Thoracic aorta (tissue), 2 donors: Measurements from ENCODE around the gene WIZ. TPM values are rescaled to one million over a fixed set of nuclear protein-coding genes. Genes with fewer than 3 reads are reported as not detected.

Experiments used
- ATAC-seq: fragments of 150-250 bp; one replicate; pipeline ENCODE4 v1.8.0; 2017; ENCODE audit warnings: low read depth; ENCODE audit not compliant: insufficient number of reproducible peaks, low FRiP score
- DNase-seq: peaks from one replicate; pipeline ENCODE4 v3.0.0-alpha.2; 2020; ENCODE audit warnings: low spot score
- H3K27ac ChIP-seq, 2 donors: fragments of 200-600 bp; sonication (generic); 1 replicate in 1 of 2; 2 replicates in 1 of 2; pipeline ENCODE4 v1.5.1; 2016; ENCODE audit warnings: mild to moderate bottlenecking in 2 of 2, moderate library complexity in 2 of 2
- H3K27me3 ChIP-seq: fragments of 200-600 bp; sonication (generic); replicated peaks from 2 replicates; pipeline ENCODE4 v1.6.0; 2016; ENCODE audit warnings: mild to moderate bottlenecking; ENCODE audit not compliant: insufficient read depth
- H3K36me3 ChIP-seq: fragments of 200-600 bp; sonication (generic); one replicate; pipeline ENCODE4 v1.5.1; 2016
- H3K4me1 ChIP-seq, 2 donors: fragments of 200-600 bp; sonication (generic); 1 replicate in 1 of 2; 2 replicates in 1 of 2; pipeline versions ENCODE4 v1.5.1 to v1.6.0; 2016; ENCODE audit warnings: low read depth in 2 of 2, mild to moderate bottlenecking in 1 of 2; ENCODE audit not compliant: control insufficient read depth in 1 of 2
- H3K4me3 ChIP-seq: fragments of 200-600 bp; sonication (generic); 2 replicates; pipeline ENCODE4 v1.5.1; 2016; ENCODE audit warnings: mild to moderate bottlenecking
- H3K9me3 ChIP-seq: fragments of 200-600 bp; sonication (generic); 2 replicates; pipeline ENCODE4 v1.5.1; 2016
- CTCF ChIP-seq: fragments of 200-600 bp; sonication (generic); IDR thresholded peaks from one replicate; pipeline ENCODE4 v1.5.1; 2019; ENCODE audit warnings: antibody characterized with exemption
- total RNA-seq, 2 donors: library from RNA; depleted of rRNA; stranded (reverse); fragments of >200 nt; gene quantifications; one replicate each; pipeline versions ENCODE4 v1.1.0 to v1.2.3, GENCODE V29; 2016

The WIZ gene
- total RNA-seq, 2 donors from 2014 or later = 37.8 to 45.3 TPM

GRCh38 chr19:15448778-15449619, 757 bp downstream of the WIZ start:
- Histone ChIP-seq H3K27me3 (no peaks in the 10 kb centered on the region), H3K36me3 (no peaks in the 10 kb centered on the region), H3K4me3 (peak overlapping the region; percentile 84), H3K4me1 (peaks cover 33 to 56% of the 10 kb centered on the region in 2 donors), H3K9me3 (no peaks in the 10 kb centered on the region), H3K27ac (peak overlapping the region in 1 of 2 donors; percentile 55)
- ATAC-seq (no peak), DNase-seq (no peak)
- no peak for TF ChIP-seq CTCF

GRCh38 chr19:15448044-15448777, 1.5 kb downstream of the WIZ start:
- H3K27ac ChIP-seq = no peak overlapping the region
- DNase-seq (no peak), ATAC-seq (no peak)
- H3K9me3 ChIP-seq = no peaks in the 10 kb centered on the region
- no peak overlapping the region for H3K4me3 ChIP-seq
- no peaks in the 10 kb centered on the region for H3K36me3 ChIP-seq
- H3K27me3 ChIP-seq = no peaks in the 10 kb centered on the region
- H3K4me1 ChIP-seq = peaks cover 40 to 58% of the 10 kb centered on the region in 2 donors
- TF ChIP-seq CTCF = no peak

GRCh38 chr19:15447057-15447456, 2.7 kb downstream of the WIZ start:
- Histone ChIP-seq H3K27ac (no peak overlapping the region), H3K4me1 (peaks cover 41 to 60% of the 10 kb centered on the region in 2 donors), H3K4me3 (no peak overlapping the region), H3K9me3 (no peaks in the 10 kb centered on the region), H3K27me3 (no peaks in the 10 kb centered on the region), H3K36me3 (no peaks in the 10 kb centered on the region)
- ATAC-seq (no peak), DNase-seq (no peak)
- no peak for TF ChIP-seq CTCF

- Histone ChIP-seq H3K9me3 (no peaks in the 10 kb centered on the region), H3K4me3 (no peak overlapping the region), H3K27me3 (no peaks in the 10 kb centered on the region), H3K4me1 (peaks cover 41 to 61% of the 10 kb centered on the region in 2 donors), H3K36me3 (no peaks in the 10 kb centered on the region), H3K27ac (peak overlapping the region; percentile 82 to 87)
- no peak for TF ChIP-seq CTCF
- ATAC-seq = no peak
- DNase-seq = no peak
Measured at GRCh38 chr19:15445807-15446376, 3.9 kb downstream of the WIZ start.

- no peak for TF ChIP-seq CTCF
- peaks cover 41 to 65% of the 10 kb centered on the region in 2 donors for H3K4me1 ChIP-seq
- peak overlapping the region; percentile 82 to 87 for H3K27ac ChIP-seq
- H3K36me3 ChIP-seq = no peaks in the 10 kb centered on the region
- DNase-seq (no peak), ATAC-seq (no peak)
- no peaks in the 10 kb centered on the region for H3K9me3 ChIP-seq
- H3K27me3 ChIP-seq = no peaks in the 10 kb centered on the region
- H3K4me3 ChIP-seq = no peak overlapping the region
Measured at GRCh38 chr19:15445227-15445605, 4.5 kb downstream of the WIZ start.
